CD14-positive monocyte (primary cell): ENCODE measurements around the gene GPC6. TPM values are rescaled to one million over a fixed set of nuclear protein-coding genes. Genes with fewer than 3 reads are reported as not detected.

Experiments
- DNase-seq, 3 donors: peaks; one replicate each; pipeline ENCODE4 v3.0.0-alpha.2; 2011 to 2022
- H2AFZ ChIP-seq: 2 replicates; pipeline ENCODE4 v1.6.0; 2012; ENCODE audit warnings: mild to moderate bottlenecking, low read depth, low read length, inconsistent platforms; ENCODE audit not compliant: insufficient read depth, poor library complexity, severe bottlenecking
- H3K27ac ChIP-seq, 2 donors: 1 replicate in 1 of 2; 2 replicates in 1 of 2; pipeline ENCODE4 v1.5.1; 2012 to 2013; ENCODE audit warnings: low read length in 2 of 2, control low read depth in 1 of 2, inconsistent platforms in 1 of 2, low read depth in 1 of 2, mild to moderate bottlenecking in 1 of 2
- H3K27me3 ChIP-seq, 2 donors: one replicate each; pipeline versions ENCODE4 v1.6.0 to v1.6.1; 2011 to 2013; ENCODE audit warnings: low read length in 2 of 2; ENCODE audit not compliant: control insufficient read depth in 2 of 2, insufficient read depth in 2 of 2
- H3K36me3 ChIP-seq, 2 donors: replicated peaks in 1 of 2; 1 replicate in 1 of 2; 2 replicates in 1 of 2; pipeline versions ENCODE4 v1.5.1 to v1.6.1; 2012 to 2013; ENCODE audit warnings: low read length in 2 of 2, control low read depth in 1 of 2, inconsistent platforms in 1 of 2, mild to moderate bottlenecking in 1 of 2; ENCODE audit not compliant: insufficient read depth in 2 of 2, control insufficient read depth in 1 of 2
- H3K4me1 ChIP-seq, 2 donors: 1 replicate in 1 of 2; 2 replicates in 1 of 2; pipeline versions ENCODE4 v1.5.1 to v1.6.1; 2012 to 2013; ENCODE audit warnings: low read length in 2 of 2, control low read depth in 1 of 2, inconsistent platforms in 1 of 2, mild to moderate bottlenecking in 1 of 2, moderate library complexity in 1 of 2; ENCODE audit not compliant: insufficient read depth in 2 of 2, control insufficient read depth in 1 of 2
- H3K4me2 ChIP-seq: replicated peaks from 2 replicates; pipeline ENCODE3; 2012; ENCODE audit warnings: low read length, moderate library complexity, mild to moderate bottlenecking; ENCODE audit not compliant: poor library complexity, severe bottlenecking; ENCODE audit errors: extremely low read depth
- H3K4me3 ChIP-seq, 3 experiments: fragments of 200-600 bp in 1 of 3; sonication (generic) in 1 of 3; replicated peaks in 1 of 3; 1 replicate in 2 of 3; 2 replicates in 1 of 3; pipeline ENCODE4 v1.5.1; 2011 to 2013; ENCODE audit warnings: low read length in 3 of 3, mild to moderate bottlenecking in 3 of 3, control low read depth in 2 of 3, low read depth in 2 of 3, inconsistent platforms in 1 of 3, moderate library complexity in 1 of 3
- H3K79me2 ChIP-seq: 2 replicates; pipeline ENCODE4 v1.6.0; 2012; ENCODE audit warnings: mild to moderate bottlenecking, control low read depth, inconsistent platforms, low read length, moderate library complexity; ENCODE audit not compliant: insufficient read depth
- H3K9ac ChIP-seq: 2 replicates; pipeline ENCODE4 v1.6.0; 2017; ENCODE audit warnings: low read length, mild to moderate bottlenecking; ENCODE audit not compliant: insufficient read depth, poor library complexity, severe bottlenecking
- H3K9me3 ChIP-seq, 2 donors: replicated peaks in 1 of 2; 1 replicate in 1 of 2; 2 replicates in 1 of 2; pipeline versions ENCODE4 v1.5.1 to v1.6.1; 2012 to 2013; ENCODE audit warnings: low read length in 2 of 2, control low read depth in 1 of 2; ENCODE audit not compliant: control insufficient read depth in 1 of 2, insufficient read depth in 1 of 2
- H4K20me1 ChIP-seq: 2 replicates; pipeline ENCODE4 v1.6.0; 2012; ENCODE audit warnings: mild to moderate bottlenecking, low read length, control low read depth, moderate library complexity; ENCODE audit not compliant: insufficient read depth
- H3K27ac Mint-ChIP-seq, 7 donors: one replicate each; pipeline ENCODE4 v1.8.0; 2020; ENCODE audit warnings: mild to moderate bottlenecking in 7 of 7, mixed read lengths in 7 of 7, moderate library complexity in 6 of 7, inconsistent platforms in 2 of 7
- H3K27me3 Mint-ChIP-seq, 3 donors: one replicate each; pipeline ENCODE4 v1.8.0; 2021 to 2022; ENCODE audit warnings: low read depth in 3 of 3, mild to moderate bottlenecking in 3 of 3, mixed read lengths in 3 of 3, moderate library complexity in 3 of 3, inconsistent platforms in 1 of 3
- H3K36me3 Mint-ChIP-seq, 2 donors: one replicate each; pipeline ENCODE4 v1.8.0; 2020; ENCODE audit warnings: mixed read lengths in 2 of 2, inconsistent platforms in 1 of 2, mild to moderate bottlenecking in 1 of 2
- H3K4me1 Mint-ChIP-seq: one replicate; pipeline ENCODE4 v1.8.0; 2020; ENCODE audit warnings: mild to moderate bottlenecking, mixed read lengths
- H3K4me3 Mint-ChIP-seq, 2 donors: one replicate each; pipeline ENCODE4 v1.8.0; 2020; ENCODE audit warnings: mild to moderate bottlenecking in 2 of 2, mixed read lengths in 2 of 2, moderate library complexity in 1 of 2
- H3K9me3 Mint-ChIP-seq, 7 donors: one replicate each; pipeline ENCODE4 v1.8.0; 2020 to 2022; ENCODE audit warnings: mixed read lengths in 7 of 7, mild to moderate bottlenecking in 6 of 7, moderate library complexity in 6 of 7, inconsistent platforms in 2 of 7
- WGBS: methylation state at CpG from one replicate; pipeline ENCODE4 v1.1.5; 2013; ENCODE audit warnings: missing lambda C conversion rate; ENCODE audit not compliant: insufficient coverage; 5-methylcytosine and 5-hydroxymethylcytosine counted together
- intact Hi-C, 2 donors: fragments of 100-400 bp; cut with micrococcal nuclease; formaldehyde crosslinking; loops; one replicate each; pipeline versions ENCODE4 v1.15.0 to v1.15.1; 2023
- polyA plus RNA-seq, 3 donors: library from polyadenylated mRNA; depleted of rRNA in 1 of 3; unstranded in 2 of 3; stranded (reverse) in 1 of 3; fragments of 300-500 nt in 2 of 3; fragments of >200 nt in 1 of 3; fragmentation: Illumina TruSeq in 2 of 3; gene quantifications; 1 replicate in 2 of 3; 2 replicates in 1 of 3; pipeline ENCODE4 v1.2.3, GENCODE V29; 2012 to 2021
- TF ChIP-seq, protein P1 (sequence below): fragments of 200-600 bp; IDR thresholded peaks from one replicate; pipeline ENCODE4 v1.8.0; 2022; ENCODE audit warnings: antibody characterized with exemption, mild to moderate bottlenecking

GPC6 gene
- polyA plus RNA-seq, 3 donors: not detected

- no peak overlapping the region for H3K4me2 ChIP-seq
- no peak overlapping the region for H2AFZ ChIP-seq
- no peaks in the 10 kb centered on the region for H3K79me2 ChIP-seq
- no peaks in the 10 kb centered on the region for H4K20me1 ChIP-seq
- H3K27me3 ChIP-seq: no peaks in the 10 kb centered on the region
- H3K4me3 Mint-ChIP-seq: no peak overlapping the region
- WGBS: 86% methylated on average over 1 of the region's 3 CpGs
- TF ChIP-seq, protein P1, sequence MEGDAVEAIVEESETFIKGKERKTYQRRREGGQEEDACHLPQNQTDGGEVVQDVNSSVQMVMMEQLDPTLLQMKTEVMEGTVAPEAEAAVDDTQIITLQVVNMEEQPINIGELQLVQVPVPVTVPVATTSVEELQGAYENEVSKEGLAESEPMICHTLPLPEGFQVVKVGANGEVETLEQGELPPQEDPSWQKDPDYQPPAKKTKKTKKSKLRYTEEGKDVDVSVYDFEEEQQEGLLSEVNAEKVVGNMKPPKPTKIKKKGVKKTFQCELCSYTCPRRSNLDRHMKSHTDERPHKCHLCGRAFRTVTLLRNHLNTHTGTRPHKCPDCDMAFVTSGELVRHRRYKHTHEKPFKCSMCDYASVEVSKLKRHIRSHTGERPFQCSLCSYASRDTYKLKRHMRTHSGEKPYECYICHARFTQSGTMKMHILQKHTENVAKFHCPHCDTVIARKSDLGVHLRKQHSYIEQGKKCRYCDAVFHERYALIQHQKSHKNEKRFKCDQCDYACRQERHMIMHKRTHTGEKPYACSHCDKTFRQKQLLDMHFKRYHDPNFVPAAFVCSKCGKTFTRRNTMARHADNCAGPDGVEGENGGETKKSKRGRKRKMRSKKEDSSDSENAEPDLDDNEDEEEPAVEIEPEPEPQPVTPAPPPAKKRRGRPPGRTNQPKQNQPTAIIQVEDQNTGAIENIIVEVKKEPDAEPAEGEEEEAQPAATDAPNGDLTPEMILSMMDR: no peak
- H3K9ac ChIP-seq: no peak overlapping the region
- H3K4me1 ChIP-seq: no peaks in the 10 kb centered on the region
- DNase-seq: no peak
- no peak overlapping the region for H3K27ac ChIP-seq
- no peaks in the 10 kb centered on the region for H3K9me3 ChIP-seq
- H3K4me3 ChIP-seq: no peak overlapping the region
- H3K27me3 Mint-ChIP-seq: peaks cover 0 to 1% (median 0%) of the 10 kb centered on the region in 3 donors
- H3K36me3 ChIP-seq: no peaks in the 10 kb centered on the region
- peaks cover 2 to 5% (median 3%) of the 10 kb centered on the region in 7 donors for H3K9me3 Mint-ChIP-seq
- intact Hi-C loops: no loop called here
- H3K36me3 Mint-ChIP-seq: no peaks in the 10 kb centered on the region
- H3K4me1 Mint-ChIP-seq: no peaks in the 10 kb centered on the region
- H3K27ac Mint-ChIP-seq: no peak overlapping the region
Observed at GRCh38 chr13:94090773-94091480, 864.3 kb downstream of the GPC6 start.

DNA sequence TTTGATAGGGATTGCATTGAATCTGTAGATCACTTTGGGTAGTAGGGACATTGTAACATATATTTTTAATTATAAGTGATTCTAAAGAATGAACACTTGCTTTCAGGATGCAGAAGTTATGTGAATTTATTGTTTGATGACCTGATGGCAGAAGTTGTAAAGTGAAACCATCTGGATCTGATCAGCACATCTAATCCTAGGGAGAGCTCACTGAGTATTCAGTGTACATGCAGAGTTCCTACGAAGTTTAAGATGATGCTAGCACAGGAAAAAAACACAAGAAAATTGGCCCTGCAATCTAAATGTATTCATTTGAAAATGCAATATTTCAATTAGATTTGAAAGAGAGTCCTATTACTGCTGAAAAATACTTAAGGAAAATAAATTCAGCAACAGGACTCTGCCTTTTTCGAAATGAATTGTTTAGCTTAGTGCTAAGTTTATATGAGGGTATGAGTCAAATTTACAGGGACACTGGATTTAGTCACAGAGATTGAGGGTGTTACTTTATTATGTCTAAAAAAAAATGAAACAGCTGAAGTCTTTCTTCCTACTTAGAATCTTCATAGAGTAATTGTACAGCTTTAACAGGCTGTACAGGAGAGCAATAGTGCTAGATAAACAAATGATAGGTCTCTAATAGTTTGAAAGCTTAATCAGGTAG lies 867.2 kb downstream of the GPC6 start:
- H3K9me3 ChIP-seq: no peaks in the 10 kb centered on the region
- no peak overlapping the region for H3K4me2 ChIP-seq
- H2AFZ ChIP-seq: no peak overlapping the region
- H3K36me3 Mint-ChIP-seq: no peaks in the 10 kb centered on the region
- H3K4me1 Mint-ChIP-seq: no peaks in the 10 kb centered on the region
- no peaks in the 10 kb centered on the region for H3K79me2 ChIP-seq
- H3K4me1 ChIP-seq: no peaks in the 10 kb centered on the region
- peaks cover 2 to 7% (median 4%) of the 10 kb centered on the region in 7 donors for H3K9me3 Mint-ChIP-seq
- H3K27me3 Mint-ChIP-seq: no peaks in the 10 kb centered on the region
- no peak for DNase-seq
- H3K36me3 ChIP-seq: no peaks in the 10 kb centered on the region
- intact Hi-C loops: no loop called here
- WGBS: 100% methylated on average over 1 of the region's 2 CpGs
- TF ChIP-seq, protein P1: no peak
- H3K4me3 ChIP-seq: no peak overlapping the region
- no peaks in the 10 kb centered on the region for H4K20me1 ChIP-seq
- no peak overlapping the region for H3K4me3 Mint-ChIP-seq
- no peak overlapping the region for H3K27ac Mint-ChIP-seq
- H3K27ac ChIP-seq: no peak overlapping the region
- H3K27me3 ChIP-seq: no peaks in the 10 kb centered on the region
- no peak overlapping the region for H3K9ac ChIP-seq
